MM.1S (cell line): ENCODE data around the gene ZNF681.

ENCODE experiments used
- EZH2 ChIP-seq: fragments of 300-600 bp; sonication (generic); optimal IDR thresholded peaks from 2 replicates; pipeline ENCODE3; 2017; ENCODE audit warnings: low read depth, mild to moderate bottlenecking, antibody characterized with exemption, low read length, mixed read lengths
- EZH2phosphoT487 ChIP-seq: fragments of 300-600 bp; sonication (generic); IDR thresholded peaks from 2 replicates; pipeline ENCODE4 v1.6.1; 2018; ENCODE audit warnings: antibody characterized with exemption, low read length
- TF ChIP-seq, protein P1 (sequence below): fragments of 300-600 bp; sonication (generic); IDR thresholded peaks from 2 replicates; pipeline ENCODE4 v1.5.1; 2016; ENCODE audit warnings: antibody characterized with exemption, low read length, mixed read lengths

GRCh38 chr19:23774524-23774971 lies 15.9 kb upstream of the ZNF681 start:
- TF ChIP-seq, protein P1, sequence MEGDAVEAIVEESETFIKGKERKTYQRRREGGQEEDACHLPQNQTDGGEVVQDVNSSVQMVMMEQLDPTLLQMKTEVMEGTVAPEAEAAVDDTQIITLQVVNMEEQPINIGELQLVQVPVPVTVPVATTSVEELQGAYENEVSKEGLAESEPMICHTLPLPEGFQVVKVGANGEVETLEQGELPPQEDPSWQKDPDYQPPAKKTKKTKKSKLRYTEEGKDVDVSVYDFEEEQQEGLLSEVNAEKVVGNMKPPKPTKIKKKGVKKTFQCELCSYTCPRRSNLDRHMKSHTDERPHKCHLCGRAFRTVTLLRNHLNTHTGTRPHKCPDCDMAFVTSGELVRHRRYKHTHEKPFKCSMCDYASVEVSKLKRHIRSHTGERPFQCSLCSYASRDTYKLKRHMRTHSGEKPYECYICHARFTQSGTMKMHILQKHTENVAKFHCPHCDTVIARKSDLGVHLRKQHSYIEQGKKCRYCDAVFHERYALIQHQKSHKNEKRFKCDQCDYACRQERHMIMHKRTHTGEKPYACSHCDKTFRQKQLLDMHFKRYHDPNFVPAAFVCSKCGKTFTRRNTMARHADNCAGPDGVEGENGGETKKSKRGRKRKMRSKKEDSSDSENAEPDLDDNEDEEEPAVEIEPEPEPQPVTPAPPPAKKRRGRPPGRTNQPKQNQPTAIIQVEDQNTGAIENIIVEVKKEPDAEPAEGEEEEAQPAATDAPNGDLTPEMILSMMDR: no peak
- TF ChIP-seq EZH2: no peak
- TF ChIP-seq EZH2phosphoT487: no peak
